Suppressor macrophage (primary cell): ENCODE results near the gene SORL1.
"Not testable (repeated sequence)": the region's sequence is repeated elsewhere in the genome, so short reads cannot be mapped to it uniquely, and the experiment has no call there.

ENCODE experiments used
- DNase-seq, 4 experiments: peaks; one replicate each; pipeline ENCODE4 v3.0.0-alpha.2; 2020 to 2022

Gene SORL1

GRCh38 chr11:121566279-121567168 lies 114.4 kb downstream of the SORL1 start:
- no peak for DNase-seq

GRCh38 chr11:121567995-121568394 lies 115.9 kb downstream of the SORL1 start:
- no peak for DNase-seq

- DNase-seq = not testable (repeated sequence)
These were observed 117.5 kb downstream of the SORL1 start for GRCh38 chr11:121569332-121570299.

- DNase-seq = no peak
These were observed 118.3 kb downstream of the SORL1 start for GRCh38 chr11:121570453-121570852.

GRCh38 chr11:121571506-121571905 lies 119.4 kb downstream of the SORL1 start:
- DNase-seq = no peak

- peak; percentile 64 to 76 (median 70) for DNase-seq
These were observed 120.5 kb downstream of the SORL1 start for GRCh38 chr11:121572571-121573059.

- peak in 1 of 4 experiments; percentile 17 for DNase-seq
These were observed 122.7 kb downstream of the SORL1 start for GRCh38 chr11:121574801-121575200.

- peak; percentile 95 to 99 (median 96) for DNase-seq
These were observed 123.3 kb downstream of the SORL1 start for GRCh38 chr11:121575250-121575962.

GRCh38 chr11:121575963-121576290 lies 123.8 kb downstream of the SORL1 start:
- DNase-seq = no peak

- peak; percentile 35 to 64 (median 53) for DNase-seq
These were observed 124.4 kb downstream of the SORL1 start for GRCh38 chr11:121576531-121576930.

- no peak for DNase-seq
These were observed 125.2 kb downstream of the SORL1 start for GRCh38 chr11:121577106-121577848.

- DNase-seq = peak; percentile 65 to 92 (median 74)
These were observed 126.3 kb downstream of the SORL1 start for GRCh38 chr11:121578251-121578976.

- no peak for DNase-seq
These were observed 128.0 kb downstream of the SORL1 start for GRCh38 chr11:121580154-121580553.

- no peak for DNase-seq
These were observed 129.5 kb downstream of the SORL1 start for GRCh38 chr11:121581607-121582006.

- DNase-seq = peak in 2 of 4 experiments; percentile 18 to 44
These were observed 130.2 kb downstream of the SORL1 start for GRCh38 chr11:121582296-121582695.

- no peak for DNase-seq
These were observed 131.7 kb downstream of the SORL1 start for GRCh38 chr11:121583825-121584224.

- no peak for DNase-seq
These were observed 134.6 kb downstream of the SORL1 start for GRCh38 chr11:121586750-121587149.

- no peak for DNase-seq
These were observed 135.1 kb downstream of the SORL1 start for GRCh38 chr11:121587182-121587581.

GRCh38 chr11:121588747-121589146 lies 136.6 kb downstream of the SORL1 start:
- DNase-seq = peak in 3 of 4 experiments; percentile 13 to 23 (median 23)

GRCh38 chr11:121589946-121590537 lies 137.9 kb downstream of the SORL1 start:
- peak; percentile 56 to 83 (median 69) for DNase-seq
